ENCODE data around the gene GAS2L1.

Gene GAS2L1

DNA sequence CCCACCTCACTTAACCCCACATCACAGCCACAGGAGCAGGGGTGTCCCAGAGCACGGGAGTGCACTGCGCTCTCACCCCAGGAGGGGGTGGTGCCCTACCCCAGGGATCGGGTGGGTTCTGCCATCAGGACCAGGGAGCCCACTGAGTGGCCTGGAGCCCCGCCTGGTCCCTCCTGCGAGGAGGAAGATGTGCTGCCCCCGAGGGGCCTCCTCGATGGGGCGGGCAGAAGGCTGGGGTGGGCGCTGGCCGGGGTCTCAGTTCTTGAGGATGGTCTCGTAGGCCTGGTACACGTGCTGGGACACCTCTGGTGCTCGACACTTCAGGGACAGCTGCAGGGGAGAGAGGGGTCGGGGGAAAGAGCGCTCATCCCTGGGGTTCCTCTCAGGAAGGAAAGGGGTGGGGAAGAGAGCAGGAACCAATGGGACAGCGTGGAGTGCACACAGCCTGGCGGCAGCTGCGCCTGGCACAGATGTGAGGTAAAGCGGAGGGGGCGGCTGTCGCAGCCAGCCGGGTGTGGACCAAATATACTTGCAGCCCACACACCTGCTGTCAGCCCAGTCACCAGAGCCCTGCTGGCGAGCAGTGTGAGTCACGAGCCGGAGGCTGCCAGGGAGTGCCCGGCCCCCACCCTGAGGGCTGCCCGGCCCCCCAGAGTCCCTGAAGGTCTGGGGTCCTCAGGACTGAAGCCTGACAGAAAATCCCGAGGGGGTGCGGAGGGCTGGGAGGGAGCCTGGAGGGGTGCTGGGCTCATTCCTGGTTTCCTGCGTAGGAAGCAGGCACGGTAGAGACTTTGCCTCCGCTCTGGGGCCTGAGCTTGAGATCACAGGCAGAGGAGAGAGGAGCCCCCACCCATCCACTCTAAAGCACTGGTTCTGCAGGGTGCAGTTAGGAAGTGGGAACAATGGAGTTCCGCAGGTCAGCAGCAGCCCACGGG is 22.4 kb downstream of the GAS2L1 start:
- no peak for DNase-seq

GRCh38 chr22:29329581-29329980 is 23.1 kb downstream of the GAS2L1 start:
- no peak for DNase-seq

DNA sequence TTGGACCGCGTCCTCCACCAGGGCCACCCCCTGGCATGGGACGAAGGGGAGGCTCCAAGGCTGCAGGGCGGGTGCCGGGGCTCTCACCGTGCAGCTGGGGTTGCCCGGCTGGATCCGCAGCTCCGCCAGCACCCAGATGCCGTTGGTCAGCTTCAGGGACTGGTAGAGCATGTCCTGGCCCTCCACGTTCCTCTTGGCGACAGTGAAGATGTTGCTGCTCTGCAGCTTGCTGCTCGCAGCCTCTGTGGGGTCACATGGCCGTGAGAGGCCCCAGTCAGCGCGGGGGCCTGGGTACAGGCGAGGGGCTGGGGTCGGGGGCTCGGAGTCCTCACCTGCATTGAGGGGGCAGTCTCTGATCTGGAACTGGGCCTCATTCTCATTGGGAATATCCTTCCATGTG is 23.8 kb downstream of the GAS2L1 start:
- no peak for DNase-seq

GRCh38 chr22:29330753-29331152 is 24.3 kb downstream of the GAS2L1 start:
- DNase-seq: no peak

GRCh38 chr22:29331213-29331612 is 24.8 kb downstream of the GAS2L1 start:
- DNase-seq: no peak

DNA sequence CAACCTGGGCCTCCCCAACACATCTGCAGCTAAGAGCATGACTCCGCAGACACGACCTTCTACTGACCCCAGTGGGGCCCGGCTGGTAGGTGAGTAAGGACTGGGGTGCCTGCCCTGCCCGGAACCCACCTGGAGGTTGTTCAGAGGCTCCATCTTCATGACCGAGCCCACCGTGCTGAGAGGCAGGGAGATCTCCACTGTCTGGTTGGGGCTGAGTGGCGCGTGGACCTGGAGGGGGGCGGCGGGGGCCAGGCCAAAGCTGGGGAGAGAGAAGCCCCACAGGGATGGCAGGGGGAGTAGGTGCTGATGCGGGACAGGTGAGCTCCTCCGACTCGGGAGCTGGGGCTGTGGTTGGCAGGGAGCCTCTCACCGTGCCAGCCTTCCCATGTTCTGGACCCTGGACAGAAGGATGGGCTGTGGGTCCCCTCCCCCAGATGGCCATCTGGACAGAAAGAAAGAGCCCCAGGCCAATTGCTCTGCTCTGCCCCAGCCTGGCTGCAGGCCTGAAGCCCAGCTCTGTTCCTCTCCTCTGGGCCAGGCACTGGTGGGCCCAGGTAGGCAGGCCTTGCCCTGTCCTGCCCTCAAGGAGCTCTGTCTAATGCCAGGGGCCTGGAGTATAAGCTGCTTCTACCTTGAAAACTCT is 25.3 kb downstream of the GAS2L1 start:
- no peak for DNase-seq

GRCh38 chr22:29332886-29333496 is 26.5 kb downstream of the GAS2L1 start:
- DNase-seq: no peak

DNA sequence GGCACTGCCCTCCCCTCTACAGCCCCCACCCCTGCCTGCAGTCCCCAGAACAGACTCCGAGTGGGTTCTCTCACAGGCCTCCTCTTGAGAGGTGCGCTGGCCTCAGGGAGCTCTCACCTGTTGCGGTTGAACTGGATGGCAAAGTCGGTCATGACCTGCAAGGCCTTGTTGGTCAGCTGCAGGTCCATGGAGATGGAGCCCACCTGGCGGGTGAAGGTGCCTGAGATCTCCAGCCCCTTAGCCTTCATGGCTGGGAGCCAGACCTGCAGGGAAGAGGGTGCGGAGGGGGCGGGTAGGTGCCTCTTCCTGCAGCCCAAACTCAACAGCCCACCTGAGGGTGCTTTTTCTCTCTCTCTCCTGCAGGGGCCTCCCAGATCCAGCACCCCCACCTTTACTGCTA is 27.7 kb downstream of the GAS2L1 start:
- no peak for DNase-seq

DNA sequence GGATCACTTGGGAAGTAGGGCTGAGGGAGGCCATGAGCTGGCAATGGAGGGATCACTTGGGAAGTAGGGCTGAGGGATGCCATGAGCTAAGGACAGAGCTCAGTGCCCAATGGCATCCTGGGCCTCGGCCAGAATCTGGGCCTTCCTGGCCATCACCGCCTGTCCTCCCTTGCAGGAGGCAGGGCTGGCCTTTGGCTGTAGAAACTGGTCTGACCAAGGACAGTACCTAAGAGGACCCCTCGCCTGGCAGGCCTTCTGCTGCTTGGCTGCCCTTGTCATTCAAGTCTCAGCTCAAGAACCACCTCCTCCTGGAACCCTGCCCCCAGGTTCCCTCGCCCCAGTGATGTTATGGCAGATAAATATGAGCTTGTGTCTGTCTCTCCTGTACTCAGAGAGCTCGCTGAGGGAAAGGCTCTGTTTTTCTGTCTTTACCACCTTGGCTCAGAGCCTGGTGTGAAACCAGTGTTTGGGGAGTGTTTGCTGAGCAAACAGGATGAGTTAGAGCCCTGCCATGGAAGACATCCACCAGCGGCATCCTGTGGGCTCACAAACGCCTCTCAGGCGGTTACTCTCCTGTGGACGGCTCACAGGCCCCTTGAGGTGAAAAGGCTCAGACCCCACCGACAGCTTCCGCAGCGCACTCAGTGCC is 28.4 kb downstream of the GAS2L1 start:
- DNase-seq: no peak

- no peak for DNase-seq
These were observed 29.2 kb downstream of the GAS2L1 start for GRCh38 chr22:29335656-29336055.

DNA sequence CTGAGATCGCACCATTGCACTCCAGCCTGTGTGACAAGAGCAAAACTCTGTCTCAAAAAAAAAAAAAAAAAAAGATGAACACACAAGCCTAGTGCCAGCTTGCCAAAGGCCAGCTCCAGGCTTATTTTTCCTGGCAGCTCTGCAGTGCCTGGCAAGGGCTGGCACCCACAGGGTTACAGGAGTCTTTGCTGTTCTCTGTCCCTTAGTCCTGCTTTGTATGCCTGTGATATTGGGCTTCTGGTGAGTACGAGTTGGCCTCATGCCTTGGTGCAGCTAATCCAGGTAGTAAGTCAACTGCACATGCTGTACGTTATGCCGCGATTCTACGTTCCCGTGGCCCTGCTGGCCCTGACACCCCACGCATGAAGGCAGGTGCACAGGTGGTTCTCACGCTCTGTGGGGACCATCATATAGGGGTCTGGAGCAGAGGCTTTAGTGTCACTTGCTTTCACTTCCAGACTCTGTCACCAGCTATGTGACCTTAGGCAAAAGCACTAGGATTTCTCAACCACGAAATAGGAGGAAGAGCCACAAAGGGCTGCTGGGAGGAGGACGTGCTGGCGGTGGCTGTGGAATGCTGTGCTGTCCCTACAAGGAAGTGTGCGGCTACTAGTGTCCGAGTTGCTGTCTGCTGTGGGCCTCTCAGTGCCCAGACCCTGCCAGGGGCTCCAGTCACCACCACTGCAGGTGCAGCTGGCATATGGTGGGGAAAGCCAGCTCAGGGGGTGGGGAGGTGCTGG is 30.5 kb downstream of the GAS2L1 start:
- no peak for DNase-seq

DNA sequence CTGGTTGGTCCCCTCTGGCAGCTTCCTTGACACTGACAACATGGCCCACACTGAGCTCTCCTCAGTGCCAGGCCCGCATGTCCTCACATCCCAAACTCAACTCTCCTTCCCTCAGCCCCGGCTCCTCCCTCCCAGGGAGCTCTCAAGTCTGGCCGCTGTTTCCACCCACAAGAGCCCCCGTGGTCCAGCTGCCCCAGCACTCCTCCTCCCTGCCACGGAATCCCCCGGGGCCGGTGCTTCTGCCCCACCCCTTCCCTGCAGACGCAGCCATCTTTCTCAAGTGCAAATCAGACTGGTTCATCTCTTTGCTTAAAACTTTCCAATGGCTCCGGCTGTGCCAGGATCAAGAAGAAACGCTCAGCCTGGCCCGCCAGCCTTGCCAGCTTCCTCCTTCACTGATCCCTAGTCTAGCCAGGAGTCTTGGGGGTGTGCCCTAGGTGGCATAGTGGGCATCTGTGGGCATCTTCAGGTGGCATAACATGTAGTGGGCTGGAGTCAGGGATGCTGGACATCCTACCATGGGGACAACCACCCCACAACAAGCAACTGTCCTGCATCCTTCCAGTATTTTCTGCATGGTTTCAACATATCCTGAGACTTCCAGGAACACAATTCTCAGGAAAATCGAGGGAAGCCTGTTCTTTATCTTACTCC is 31.3 kb downstream of the GAS2L1 start:
- DNase-seq: no peak

- DNase-seq: no peak
These were observed 31.9 kb downstream of the GAS2L1 start for GRCh38 chr22:29338398-29338797.

- no peak for DNase-seq
These were observed 33.2 kb downstream of the GAS2L1 start for GRCh38 chr22:29339381-29340235.

GRCh38 chr22:29340566-29340965 is 34.1 kb downstream of the GAS2L1 start:
- DNase-seq: no peak

GRCh38 chr22:29341056-29341848 is 34.8 kb downstream of the GAS2L1 start:
- DNase-seq: no peak

GRCh38 chr22:29341849-29342127 is 35.3 kb downstream of the GAS2L1 start:
- DNase-seq: no peak

DNA sequence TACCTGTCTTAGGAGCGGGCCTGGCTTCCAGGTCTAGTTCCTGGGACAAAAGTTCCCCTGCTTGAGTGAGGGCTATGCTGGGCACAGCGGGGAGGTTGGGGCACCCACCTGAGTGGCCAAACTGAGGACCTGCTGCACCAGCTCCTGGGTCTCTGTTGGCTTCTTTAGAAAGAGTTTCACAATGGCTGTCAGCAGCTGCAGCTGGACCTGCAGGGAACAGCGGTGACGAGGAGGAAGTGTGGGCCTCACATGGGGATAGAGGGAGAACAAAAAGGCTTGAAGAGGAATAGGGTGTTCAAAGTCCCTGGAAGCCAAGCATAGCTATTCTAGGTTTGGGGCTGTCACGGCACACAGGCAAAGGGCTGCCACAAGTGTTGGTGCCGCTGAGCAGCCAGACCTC is 35.7 kb downstream of the GAS2L1 start:
- DNase-seq: no peak

DNA sequence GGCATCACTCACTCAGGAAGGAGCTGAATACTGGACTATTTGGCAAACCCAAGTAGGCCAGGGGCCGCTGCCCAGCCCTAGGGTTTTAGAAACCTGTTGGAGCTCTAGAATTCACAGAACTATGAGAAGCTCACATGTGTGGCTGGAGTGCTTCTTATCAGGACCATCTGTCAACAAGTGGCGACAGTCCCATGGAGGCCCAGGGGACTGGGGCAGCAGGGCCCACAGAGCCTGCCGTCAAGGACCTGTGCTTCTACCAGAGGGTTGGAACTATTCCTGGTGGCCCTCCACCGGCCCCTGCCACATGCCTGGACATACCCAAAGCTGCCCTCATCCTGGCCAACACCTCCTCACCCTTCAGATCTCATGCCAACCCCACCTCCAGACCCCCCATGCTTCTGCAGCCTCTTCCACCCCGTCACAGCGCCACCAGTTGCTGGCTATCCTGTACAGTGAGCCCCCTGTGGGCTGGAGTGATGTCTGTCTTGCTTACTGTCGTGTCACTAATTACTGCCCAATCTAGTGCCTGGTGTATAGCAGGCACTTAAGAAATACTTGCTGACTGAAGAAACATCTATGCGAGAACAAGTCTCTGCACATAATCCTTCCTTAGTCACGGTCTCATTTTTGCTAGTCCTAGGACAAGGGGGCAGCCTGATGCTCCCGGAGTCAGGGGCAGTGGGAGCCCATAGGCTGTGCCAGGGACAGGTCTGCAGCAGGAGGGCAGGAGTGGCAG is 36.3 kb downstream of the GAS2L1 start:
- no peak for DNase-seq

DNA sequence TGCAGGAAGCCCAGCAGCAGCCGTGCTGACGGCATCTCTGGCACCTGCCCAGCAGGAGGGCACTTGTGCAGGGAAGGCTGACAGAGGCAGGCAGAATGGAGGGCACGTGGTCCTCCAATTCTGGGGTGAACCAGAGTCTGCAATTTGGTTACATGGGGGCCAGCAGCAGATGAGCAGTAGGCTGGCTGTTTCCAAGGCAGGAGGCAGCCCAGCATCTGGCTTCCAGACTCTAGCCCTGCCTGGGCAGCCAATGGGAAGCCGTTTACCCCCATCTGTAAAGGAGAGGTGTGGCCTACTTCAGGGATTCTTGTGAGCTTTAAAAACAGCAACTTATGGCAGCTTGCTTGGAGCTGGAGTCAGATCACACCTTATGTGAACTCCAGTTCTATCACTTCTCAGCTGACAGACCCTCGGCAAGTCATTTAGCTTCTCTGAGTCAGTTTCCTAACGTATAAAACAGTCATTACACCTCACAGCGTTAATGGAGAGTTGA is 36.9 kb downstream of the GAS2L1 start:
- DNase-seq: no peak

Measured in CD4-positive, alpha-beta T cell treated with Interleukin-4 for 1 hour (primary cell).